Chondrocyte (in vitro differentiated cells): ENCODE data around the gene SELP. TPM values are rescaled to one million over a fixed set of nuclear protein-coding genes. Genes with fewer than 3 reads are reported as not detected.

Source experiments
- DNase-seq: peaks from one replicate; pipeline ENCODE4 v3.0.0; 2021; ENCODE audit warnings: mixed read lengths, low spot score
- H3K27ac Mint-ChIP-seq: one replicate; pipeline ENCODE4 v1.8.0; 2021; ENCODE audit warnings: mild to moderate bottlenecking, moderate library complexity, mixed read lengths; ENCODE audit not compliant: unreplicated experiment
- H3K27me3 Mint-ChIP-seq: 2 replicates; pipeline ENCODE4 v1.8.0; 2021; ENCODE audit warnings: low read depth, mixed read lengths
- H3K36me3 Mint-ChIP-seq: 2 replicates; pipeline ENCODE4 v1.8.0; 2021; ENCODE audit warnings: low read depth, mixed read lengths
- H3K4me1 Mint-ChIP-seq: 2 replicates; pipeline ENCODE4 v1.8.0; 2021; ENCODE audit warnings: low read depth, mild to moderate bottlenecking, mixed read lengths
- H3K4me3 Mint-ChIP-seq: one replicate; pipeline ENCODE4 v1.8.0; 2021; ENCODE audit warnings: mild to moderate bottlenecking, moderate library complexity, mixed read lengths; ENCODE audit not compliant: unreplicated experiment
- H3K9me3 Mint-ChIP-seq: 2 replicates; pipeline ENCODE4 v1.8.0; 2021; ENCODE audit warnings: low read depth, mixed read lengths
- total RNA-seq: library from RNA; stranded (reverse); gene quantifications from 3 replicates; pipeline ENCODE4 v1.2.1, GENCODE V29; 2021
- TF ChIP-seq, protein P1 (sequence below): fragments of 200-600 bp; sonication (generic); IDR thresholded peaks from 2 replicates; pipeline ENCODE4 v1.5.0; 2021; ENCODE audit warnings: antibody characterized with exemption, mild to moderate bottlenecking, moderate library complexity

SELP gene
- total RNA-seq, 1 donor from 2014 or later = not detected

DNA sequence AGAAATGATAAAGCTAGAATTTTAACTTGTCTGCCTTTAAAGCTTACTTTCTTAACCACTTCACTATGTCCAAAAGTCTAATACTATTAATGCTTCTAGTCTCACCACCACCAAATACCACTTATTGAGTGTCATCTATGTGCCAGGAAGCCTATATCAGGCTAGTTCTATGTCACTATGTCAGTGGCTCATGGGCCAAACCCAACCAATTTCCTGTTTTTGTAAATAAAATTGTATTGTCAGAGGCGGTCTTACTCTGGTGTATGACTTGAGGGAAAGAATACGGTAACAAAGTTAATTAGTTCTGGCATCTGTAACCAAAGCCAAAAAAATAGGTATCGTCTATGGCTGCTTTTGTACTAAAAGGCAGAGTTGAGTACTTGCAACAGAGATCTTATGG lies 58.5 kb downstream of the SELP start:
- Mint-ChIP-seq H3K4me1 (no peaks in the 10 kb centered on the region), H3K9me3 (no peaks in the 10 kb centered on the region), H3K36me3 (no peaks in the 10 kb centered on the region), H3K27ac (no peak overlapping the region), H3K4me3 (no peak overlapping the region), H3K27me3 (peaks cover 21% of the 10 kb centered on the region)
- DNase-seq = no peak
- TF ChIP-seq, protein P1, sequence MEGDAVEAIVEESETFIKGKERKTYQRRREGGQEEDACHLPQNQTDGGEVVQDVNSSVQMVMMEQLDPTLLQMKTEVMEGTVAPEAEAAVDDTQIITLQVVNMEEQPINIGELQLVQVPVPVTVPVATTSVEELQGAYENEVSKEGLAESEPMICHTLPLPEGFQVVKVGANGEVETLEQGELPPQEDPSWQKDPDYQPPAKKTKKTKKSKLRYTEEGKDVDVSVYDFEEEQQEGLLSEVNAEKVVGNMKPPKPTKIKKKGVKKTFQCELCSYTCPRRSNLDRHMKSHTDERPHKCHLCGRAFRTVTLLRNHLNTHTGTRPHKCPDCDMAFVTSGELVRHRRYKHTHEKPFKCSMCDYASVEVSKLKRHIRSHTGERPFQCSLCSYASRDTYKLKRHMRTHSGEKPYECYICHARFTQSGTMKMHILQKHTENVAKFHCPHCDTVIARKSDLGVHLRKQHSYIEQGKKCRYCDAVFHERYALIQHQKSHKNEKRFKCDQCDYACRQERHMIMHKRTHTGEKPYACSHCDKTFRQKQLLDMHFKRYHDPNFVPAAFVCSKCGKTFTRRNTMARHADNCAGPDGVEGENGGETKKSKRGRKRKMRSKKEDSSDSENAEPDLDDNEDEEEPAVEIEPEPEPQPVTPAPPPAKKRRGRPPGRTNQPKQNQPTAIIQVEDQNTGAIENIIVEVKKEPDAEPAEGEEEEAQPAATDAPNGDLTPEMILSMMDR = no peak

DNA sequence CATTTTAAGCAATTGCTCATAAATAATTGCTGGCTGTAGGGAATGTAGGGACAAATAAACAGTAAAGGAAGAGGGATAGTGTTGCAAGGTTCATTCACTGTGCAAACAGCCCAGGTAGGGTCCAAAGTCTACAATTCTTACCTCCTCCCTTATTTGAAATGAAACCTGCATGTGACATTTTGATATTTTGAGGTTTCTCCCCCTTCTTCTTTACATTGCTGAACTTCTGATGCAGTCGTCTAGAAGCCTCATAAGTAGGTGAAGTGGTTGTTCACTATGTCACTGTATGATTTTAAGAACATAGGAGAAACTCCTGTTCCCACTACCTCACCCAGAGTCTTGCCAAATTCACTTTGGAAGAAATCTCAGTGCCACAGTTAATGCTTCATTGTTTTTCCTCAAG lies 59.8 kb downstream of the SELP start:
- Mint-ChIP-seq H3K4me3 (no peak overlapping the region), H3K27me3 (peaks cover 17% of the 10 kb centered on the region)

DNA sequence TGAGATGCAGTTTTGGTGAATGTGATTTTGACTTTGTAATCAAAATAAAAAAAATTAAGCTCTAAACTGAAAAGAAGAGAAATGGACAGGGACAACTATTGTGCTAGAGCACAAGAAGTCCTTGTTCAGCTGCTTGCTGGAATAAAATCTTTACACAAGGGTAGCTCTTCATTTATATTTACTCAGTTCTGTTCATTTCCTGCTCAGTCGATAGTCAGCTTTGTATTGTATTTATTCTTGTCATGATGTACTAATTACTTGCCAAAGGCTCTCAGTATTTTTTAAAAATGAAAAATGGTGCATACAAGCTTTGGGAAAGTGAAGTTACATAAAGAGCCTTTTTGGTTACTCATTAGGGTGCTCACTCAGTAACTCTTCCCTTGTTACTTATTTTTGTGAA lies 61.4 kb downstream of the SELP start:
- no peak for DNase-seq
- Mint-ChIP-seq H3K4me1 (no peaks in the 10 kb centered on the region), H3K36me3 (no peaks in the 10 kb centered on the region), H3K9me3 (peaks cover 9% of the 10 kb centered on the region), H3K4me3 (no peak overlapping the region), H3K27ac (no peak overlapping the region), H3K27me3 (peaks cover 16% of the 10 kb centered on the region)
- TF ChIP-seq, protein P1 = no peak

More for the DNA sequence above, 59.8 kb downstream of the SELP start:
- H3K4me1 Mint-ChIP-seq = no peaks in the 10 kb centered on the region
- no peak for DNase-seq
- no peak overlapping the region for H3K27ac Mint-ChIP-seq
- TF ChIP-seq, protein P1 = no peak
- no peaks in the 10 kb centered on the region for H3K36me3 Mint-ChIP-seq
- no peaks in the 10 kb centered on the region for H3K9me3 Mint-ChIP-seq

DNA sequence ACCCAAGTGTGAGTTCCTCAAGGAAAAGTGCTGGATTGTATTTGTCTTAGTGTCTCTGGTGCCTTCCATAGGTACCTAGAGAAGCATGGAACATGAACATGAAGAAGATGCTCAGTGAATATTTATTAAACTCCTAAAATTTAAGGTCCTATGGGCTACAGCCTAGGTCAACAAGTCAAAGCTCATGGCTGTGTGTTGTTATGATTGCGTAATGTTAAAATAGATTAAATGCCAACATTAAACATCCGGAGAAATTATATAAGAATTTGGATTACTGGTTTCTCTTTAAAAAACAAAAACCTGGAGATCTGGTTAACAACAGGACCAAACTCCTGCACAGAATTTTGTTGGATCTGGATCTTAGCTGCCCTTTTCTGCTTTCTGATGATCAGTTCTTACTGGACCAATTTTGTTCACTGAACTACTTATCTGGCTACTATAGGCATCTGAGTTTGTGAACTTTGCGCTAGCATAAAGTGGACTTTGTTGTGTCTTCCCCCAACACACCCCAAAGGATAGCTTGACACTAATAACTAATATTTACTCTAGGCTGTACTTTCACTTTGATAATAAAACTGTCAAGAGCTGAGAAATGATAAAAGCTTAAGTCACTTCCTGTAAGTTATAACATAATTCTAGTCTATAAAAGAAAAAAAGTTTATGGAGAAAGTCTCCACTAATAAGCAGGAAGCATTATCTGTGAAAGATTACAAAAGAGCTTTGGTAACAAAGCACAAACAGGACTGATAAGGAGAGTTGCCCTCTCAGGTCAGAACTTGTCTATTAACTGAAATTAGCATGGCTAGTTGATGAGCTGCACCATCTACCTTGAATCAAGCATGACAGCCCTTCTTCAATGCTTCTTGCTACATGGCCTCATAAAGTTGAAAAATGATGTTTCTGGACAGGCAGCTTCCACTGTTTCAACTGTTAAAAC lies 64.3 kb downstream of the SELP start:
- TF ChIP-seq, protein P1 = no peak
- Mint-ChIP-seq H3K9me3 (peaks cover 15% of the 10 kb centered on the region), H3K4me1 (no peaks in the 10 kb centered on the region), H3K27me3 (peaks cover 28% of the 10 kb centered on the region), H3K4me3 (no peak overlapping the region), H3K36me3 (no peaks in the 10 kb centered on the region), H3K27ac (no peak overlapping the region)
- DNase-seq = no peak

DNA sequence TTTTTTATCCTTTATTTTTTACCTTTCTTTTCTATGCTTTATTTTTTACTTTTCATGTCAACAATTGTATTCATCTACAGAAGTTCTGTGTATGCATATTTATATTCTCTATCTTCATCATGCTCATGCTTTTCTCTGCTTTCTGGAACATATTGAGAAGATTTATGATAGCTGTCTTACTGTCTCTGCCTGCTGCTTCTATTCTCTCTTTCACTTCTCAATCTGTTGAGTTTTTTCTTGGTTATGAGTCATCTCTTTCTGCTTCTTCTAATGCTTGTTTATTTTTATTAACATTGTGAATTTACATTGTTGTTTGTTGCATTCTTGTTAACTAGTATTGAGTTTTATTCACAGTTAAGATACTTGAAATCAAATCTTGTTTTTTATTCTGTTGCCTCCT lies 66.3 kb downstream of the SELP start:
- H3K27me3 Mint-ChIP-seq = peaks cover 27% of the 10 kb centered on the region
- H3K9me3 Mint-ChIP-seq = peaks cover 15% of the 10 kb centered on the region
- no peak overlapping the region for H3K27ac Mint-ChIP-seq
- H3K36me3 Mint-ChIP-seq = no peaks in the 10 kb centered on the region
- H3K4me3 Mint-ChIP-seq = no peak overlapping the region
- TF ChIP-seq, protein P1 = no peak
- DNase-seq = no peak
- H3K4me1 Mint-ChIP-seq = no peaks in the 10 kb centered on the region
